ENCODE data around the gene ZNF581. TPM values are rescaled to one million over a fixed set of nuclear protein-coding genes. Genes with fewer than 3 reads are reported as not detected.
A peak's percentile ranks its signal among the peaks of the same experiment; 100 is the strongest.

The ZNF581 gene
- total RNA-seq, 1 experiment from 2014 or later, result 65.1 TPM

GRCh38 chr19:55648585-55649267 is 5.3 kb downstream of the ZNF581 start:
- H2BK15ac ChIP-seq (ENCODE audit: low read depth, low read length), result no peak overlapping the region
- no peak for TF ChIP-seq CTCF (conservative IDR thresholded peaks at IDR 0.05)
- H3K4me1 Mint-ChIP-seq, result peaks cover 14 to 28% of the 10 kb centered on the region in 2 experiments
- peak overlapping the region; percentile 41 for H3K9ac ChIP-seq (ENCODE audit: extremely low read depth, insufficient read length, low read length)
- H3K18ac ChIP-seq (ENCODE audit: insufficient read length, low read depth, low read length), result no peak overlapping the region
- no peaks in the 10 kb centered on the region; the same call in none of the 2 replicates for H3K27me3 Mint-ChIP-seq (ENCODE audit: low read depth)
- peak overlapping the region; percentile 91 for H3K4me2 ChIP-seq (ENCODE audit: insufficient read depth, insufficient read length, low read length)
- peak overlapping the region in 1 of 3 experiments; percentile 74; a peak in 1 of 7 replicates for H3K27ac Mint-ChIP-seq
- peaks cover 5% of the 10 kb centered on the region for H4K20me1 ChIP-seq (ENCODE audit: control insufficient read depth, insufficient read depth, insufficient read length)
- no peaks in the 10 kb centered on the region for H3K4me1 ChIP-seq (ENCODE audit: insufficient read depth, low read length)
- H3K4ac ChIP-seq (ENCODE audit: low read depth, low read length), result no peak overlapping the region
- H3K27ac ChIP-seq (ENCODE audit: insufficient read length, low read depth, low read length), result no peak overlapping the region
- WGBS (ENCODE audit: extremely low coverage, insufficient read length, low lambda C conversion rate), result no CpG with 5 or more reads among the region's 25 CpGs
- no peak overlapping the region for H3K56ac ChIP-seq (ENCODE audit: insufficient read length, low read depth, low read length)
- H4K5ac ChIP-seq (ENCODE audit: insufficient read length, low read depth, low read length), result no peak overlapping the region
- H3K79me2 ChIP-seq (ENCODE audit: insufficient read depth, low read length), result peaks cover 7% of the 10 kb centered on the region; the same call in 1 of the 2 replicates
- no peak overlapping the region for H2AFZ ChIP-seq (ENCODE audit: low read length)
- no peak overlapping the region for H2BK20ac ChIP-seq (ENCODE audit: low read depth, low read length, poor library complexity, severe bottlenecking)
- no peaks in the 10 kb centered on the region for H3K27me3 ChIP-seq (ENCODE audit: insufficient read depth, low read length)
- no peak overlapping the region for H2BK12ac ChIP-seq (ENCODE audit: insufficient read length, low read depth, low read length)
- no peaks in the 10 kb centered on the region for H3K9me3 ChIP-seq (ENCODE audit: control insufficient read depth, low read depth, low read length)
- H3K9me3 Mint-ChIP-seq, result no peaks in the 10 kb centered on the region; a peak in 2 of 5 replicates
- peaks cover 26% of the 10 kb centered on the region for H3K23me2 ChIP-seq (ENCODE audit: insufficient read length, low read depth, low read length, poor library complexity, severe bottlenecking)
- peaks cover 19 to 57% (median 46%) of the 10 kb centered on the region in 3 experiments for H3K36me3 Mint-ChIP-seq (ENCODE audit: insufficient read depth in 1 of 3, low read depth in 3 of 3)
- H3T11ph ChIP-seq (ENCODE audit: low read length), result no peak overlapping the region
- no peak overlapping the region for H2AK5ac ChIP-seq (ENCODE audit: insufficient read length, low read length)
- DNase-seq, result no peak
- H4K8ac ChIP-seq (replicated peaks; ENCODE audit: insufficient read length, low read depth, low read length), result no peak overlapping the region
- no peak overlapping the region for H2BK120ac ChIP-seq (ENCODE audit: low read depth, low read length, poor library complexity, severe bottlenecking)
- peaks cover 3% of the 10 kb centered on the region for H3K79me1 ChIP-seq (ENCODE audit: insufficient read depth, low read depth, low read length, poor library complexity, severe bottlenecking)
- H3K4me3 Mint-ChIP-seq, result peak overlapping the region; percentile 72 to 83
- no peak overlapping the region for H2BK5ac ChIP-seq (ENCODE audit: insufficient read length, low read length)
- H3K23ac ChIP-seq (ENCODE audit: insufficient read length, low read depth, low read length), result no peak overlapping the region
- peak overlapping the region; percentile 55; the same call in 1 of the 2 replicates for H3K14ac ChIP-seq (ENCODE audit: insufficient read depth, low read length)
- no peak overlapping the region for H4K91ac ChIP-seq (ENCODE audit: insufficient read length, low read depth, low read length)

Data from H9 (cell line).